H1 (cell line): Measurements from ENCODE around the gene TMEM235. TPM values are rescaled to one million over a fixed set of nuclear protein-coding genes. Genes with fewer than 3 reads are reported as not detected.

Experiments used
- CTCF ChIA-PET: fragments of 300-600 bp; sonication (Branson Sonifier 250); formaldehyde crosslinking; loops from one replicate; lab custom pipeline; 2021; ENCODE audit not compliant: partially characterized antibody; lab: Charles Lee
- POLR2A ChIA-PET: fragments of 300-600 bp; sonication (Branson Sonifier 250); formaldehyde crosslinking; loops from one replicate; lab custom pipeline; 2021; ENCODE audit warnings: inconsistent platforms; ENCODE audit not compliant: partially characterized antibody; lab: Charles Lee
- DNase-seq, 2 experiments: peaks; one replicate each; pipeline versions ENCODE4 v3.0.0 to v3.0.0-alpha.2; 2010 to 2022; ENCODE audit warnings: low spot score in 2 of 2, low read depth in 1 of 2, mixed read lengths in 1 of 2
- FAIRE-seq: peaks from 2 replicates; lab custom pipeline; 2011; peaks lifted over from hg19 to GRCh38; lab: Jason Lieb, UNC
- H2AFZ ChIP-seq: 2 replicates; pipeline ENCODE4 v1.8.1; 2012; ENCODE audit warnings: low read length, inconsistent platforms
- H2AK5ac ChIP-seq: 2 replicates; pipeline ENCODE4 v1.6.1; 2013; ENCODE audit warnings: low read depth, low read length
- H2BK120ac ChIP-seq: replicated peaks from 2 replicates; pipeline ENCODE3; 2013; ENCODE audit warnings: low read depth, low read length, inconsistent platforms
- H2BK12ac ChIP-seq: 2 replicates; pipeline ENCODE4 v1.6.1; 2013; ENCODE audit warnings: low read depth, low read length
- H2BK15ac ChIP-seq: 2 replicates; pipeline ENCODE4 v1.6.1; 2013; ENCODE audit warnings: low read length
- H2BK20ac ChIP-seq: 2 replicates; pipeline ENCODE4 v1.6.1; 2013; ENCODE audit warnings: low read length
- H2BK5ac ChIP-seq: 2 replicates; pipeline ENCODE4 v1.6.1; 2013; ENCODE audit warnings: low read depth, low read length
- H3K14ac ChIP-seq: 2 replicates; pipeline ENCODE4 v1.6.1; 2013; ENCODE audit warnings: inconsistent platforms; ENCODE audit not compliant: insufficient read length
- H3K18ac ChIP-seq: 2 replicates; pipeline ENCODE4 v1.6.1; 2013; ENCODE audit warnings: low read length; ENCODE audit errors: extremely low read depth
- H3K23ac ChIP-seq: 2 replicates; pipeline ENCODE4 v1.6.1; 2013; ENCODE audit warnings: inconsistent platforms; ENCODE audit not compliant: insufficient read length
- H3K23me2 ChIP-seq: 2 replicates; pipeline ENCODE4 v1.6.1; 2013; ENCODE audit warnings: low read depth, low read length
- H3K27ac ChIP-seq: 2 replicates; pipeline ENCODE4 v1.6.1; 2011; ENCODE audit warnings: low read depth, low read length, inconsistent platforms
- H3K27me3 ChIP-seq, 4 experiments: replicated peaks in 1 of 4; 1 replicate in 1 of 4; 2 replicates in 3 of 4; pipeline versions ENCODE4 v1.6.1 to v1.8.1; 2011 to 2013; ENCODE audit warnings: low read length in 3 of 4, mild to moderate bottlenecking in 3 of 4, inconsistent platforms in 2 of 4, mixed read lengths in 2 of 4, moderate library complexity in 1 of 4; ENCODE audit not compliant: control insufficient read depth in 3 of 4, insufficient read depth in 3 of 4; ENCODE audit errors: extremely low read depth in 1 of 4
- H3K36me3 ChIP-seq, 4 experiments: 2 replicates each; pipeline versions ENCODE4 v1.6.1 to v1.8.1; 2011 to 2013; ENCODE audit warnings: mild to moderate bottlenecking in 4 of 4, low read length in 3 of 4, moderate library complexity in 2 of 4, control low read depth in 1 of 4, inconsistent platforms in 1 of 4; ENCODE audit not compliant: insufficient read depth in 4 of 4, control insufficient read depth in 2 of 4
- H3K4ac ChIP-seq: replicated peaks from 2 replicates; pipeline ENCODE3; 2013; ENCODE audit warnings: low read length, low read depth, mixed read lengths, inconsistent platforms; ENCODE audit not compliant: insufficient read length
- H3K4me1 ChIP-seq, 4 experiments: replicated peaks in 1 of 4; 1 replicate in 1 of 4; 2 replicates in 3 of 4; pipeline versions ENCODE4 v1.6.1 to v1.8.1; 2011 to 2013; ENCODE audit warnings: low read length in 3 of 4, inconsistent platforms in 2 of 4, mixed read lengths in 1 of 4; ENCODE audit not compliant: insufficient read depth in 4 of 4, control insufficient read depth in 3 of 4
- H3K4me2 ChIP-seq, 2 experiments: 2 replicates each; pipeline versions ENCODE4 v1.6.1 to v1.8.1; 2011 to 2013; ENCODE audit warnings: low read depth in 2 of 2, low read length in 2 of 2, control low read depth in 1 of 2, inconsistent platforms in 1 of 2, mild to moderate bottlenecking in 1 of 2; ENCODE audit not compliant: insufficient read depth in 1 of 2
- H3K4me3 ChIP-seq, 4 experiments: fragments of 200-600, 300-600 bp in 1 of 4; sonication (generic), shearing (Covaris generic), sonication (Bioruptor Twin) in 1 of 4; 2 replicates each; pipeline versions ENCODE4 v1.5.1 to v1.8.1; 2011 to 2016; ENCODE audit warnings: low read length in 4 of 4, low read depth in 3 of 4, control low read depth in 2 of 4, inconsistent platforms in 2 of 4, mild to moderate bottlenecking in 2 of 4, mixed read lengths in 1 of 4, moderate library complexity in 1 of 4; ENCODE audit not compliant: insufficient read depth in 2 of 4; ENCODE audit errors: extremely low read depth in 1 of 4
- H3K56ac ChIP-seq: replicated peaks from 2 replicates; pipeline ENCODE3; 2013; ENCODE audit warnings: low read depth, mild to moderate bottlenecking, mixed read lengths, low read length, inconsistent platforms; ENCODE audit not compliant: insufficient read length
- H3K79me1 ChIP-seq: 2 replicates; pipeline ENCODE4 v1.6.1; 2013; ENCODE audit warnings: low read depth, low read length, control low read depth
- H3K79me2 ChIP-seq, 2 experiments: 2 replicates each; pipeline versions ENCODE4 v1.6.1 to v1.8.1; 2012 to 2013; ENCODE audit warnings: low read length in 2 of 2, mild to moderate bottlenecking in 2 of 2, inconsistent platforms in 1 of 2; ENCODE audit not compliant: insufficient read depth in 2 of 2, control insufficient read depth in 1 of 2
- H3K9ac ChIP-seq, 4 experiments: replicated peaks in 1 of 4; 1 replicate in 1 of 4; 2 replicates in 3 of 4; pipeline versions ENCODE4 v1.6.1 to v1.8.1; 2011 to 2013; ENCODE audit warnings: low read depth in 3 of 4, low read length in 3 of 4, control low read depth in 2 of 4, mild to moderate bottlenecking in 2 of 4, moderate library complexity in 2 of 4, inconsistent platforms in 1 of 4; ENCODE audit errors: extremely low read depth in 1 of 4
- H3K9me3 ChIP-seq, 2 experiments: 2 replicates each; pipeline versions ENCODE4 v1.6.1 to v1.8.1; 2012 to 2013; ENCODE audit warnings: mild to moderate bottlenecking in 2 of 2, moderate library complexity in 2 of 2, control low read depth in 1 of 2, inconsistent platforms in 1 of 2, low read depth in 1 of 2, low read length in 1 of 2, mixed read lengths in 1 of 2; ENCODE audit not compliant: insufficient read depth in 2 of 2
- H4K20me1 ChIP-seq, 2 experiments: replicated peaks in 1 of 2; 2 replicates each; pipeline versions ENCODE3 to v1.8.1; 2011 to 2013; ENCODE audit warnings: inconsistent platforms in 2 of 2, low read length in 2 of 2, mild to moderate bottlenecking in 1 of 2; ENCODE audit not compliant: insufficient read depth in 2 of 2, control insufficient read depth in 1 of 2
- H4K5ac ChIP-seq: 2 replicates; pipeline ENCODE4 v1.6.1; 2013; ENCODE audit warnings: low read length, low read depth, mixed read lengths, inconsistent platforms; ENCODE audit not compliant: insufficient read length
- H4K8ac ChIP-seq: 2 replicates; pipeline ENCODE4 v1.8.0; 2013; ENCODE audit warnings: mild to moderate bottlenecking, moderate library complexity, low read length, inconsistent platforms; ENCODE audit not compliant: insufficient read depth; ENCODE audit errors: extremely low read depth
- H4K91ac ChIP-seq: replicated peaks from 2 replicates; pipeline ENCODE3; 2013; ENCODE audit warnings: low read length, mixed read lengths, inconsistent platforms; ENCODE audit not compliant: insufficient read length
- CHD2 ChIP-seq: IDR thresholded peaks from 2 replicates; pipeline ENCODE4 v1.6.1; 2012; ENCODE audit warnings: low read length, improper control_type of control experiment
- CTBP2 ChIP-seq: IDR thresholded peaks from 2 replicates; pipeline ENCODE4 v1.7.0; 2011; ENCODE audit warnings: borderline replicate concordance, mild to moderate bottlenecking, moderate library complexity, mixed read lengths, low read length; ENCODE audit not compliant: insufficient read depth, insufficient read length
- EZH2 ChIP-seq: fragments of 200-600 bp; sonication (generic); IDR thresholded peaks from 2 replicates; pipeline ENCODE4 v1.7.1; 2012; ENCODE audit warnings: low read depth, mild to moderate bottlenecking, moderate library complexity, low read length, inconsistent platforms; ENCODE audit not compliant: severe bottlenecking
- GABPA ChIP-seq: IDR thresholded peaks from 2 replicates; pipeline ENCODE4 v1.6.1; 2011; ENCODE audit warnings: mild to moderate bottlenecking, low read length, moderate library complexity, borderline replicate concordance; ENCODE audit not compliant: insufficient read depth
- PHF8 ChIP-seq: fragments of 200-600 bp; sonication (generic); conservative IDR thresholded peaks from 2 replicates; pipeline ENCODE4 v1.7.1; 2012; ENCODE audit warnings: low read depth, mild to moderate bottlenecking, inconsistent platforms, low read length, moderate library complexity
- POU5F1 ChIP-seq: IDR thresholded peaks from 2 replicates; pipeline ENCODE4 v1.6.1; 2011; ENCODE audit warnings: low read depth, mild to moderate bottlenecking, low read length, moderate library complexity
- RFX5 ChIP-seq: IDR thresholded peaks from 2 replicates; pipeline ENCODE4 v1.6.1; 2011; ENCODE audit warnings: low read depth, low read length, improper control_type of control experiment, borderline replicate concordance
- RXRA ChIP-seq: IDR thresholded peaks from 2 replicates; pipeline ENCODE4 v1.6.1; 2011; ENCODE audit warnings: low read depth, mild to moderate bottlenecking, low read length, moderate library complexity; ENCODE audit not compliant: insufficient read depth
- SAP30 ChIP-seq: fragments of 300-600 bp; sonication (generic); IDR thresholded peaks from 2 replicates; pipeline ENCODE4 v1.7.1; 2012; ENCODE audit warnings: low read length, moderate library complexity, mild to moderate bottlenecking, inconsistent platforms; ENCODE audit not compliant: insufficient read depth, insufficient replicate concordance
- SP4 ChIP-seq: IDR thresholded peaks from 2 replicates; pipeline ENCODE4 v1.6.1; 2012; ENCODE audit warnings: low read length, inconsistent platforms
- SRF ChIP-seq: IDR thresholded peaks from 2 replicates; pipeline ENCODE4 v1.6.1; 2011; ENCODE audit warnings: mild to moderate bottlenecking, low read depth, low read length, moderate library complexity
- TCF12 ChIP-seq: IDR thresholded peaks from 2 replicates; pipeline ENCODE4 v1.6.1; 2011; ENCODE audit warnings: low read depth, mild to moderate bottlenecking, low read length
- ZNF274 ChIP-seq: IDR thresholded peaks from 2 replicates; pipeline ENCODE4 v1.7.0; 2012; ENCODE audit warnings: low read length, borderline replicate concordance; ENCODE audit errors: extremely low read depth
- WGBS, 2 experiments: shearing (Covaris generic) in 1 of 2; methylation state at CpG; one replicate each; pipeline versions ENCODE4 v1.1.6 to v1.1.7; 2013 to 2015; ENCODE audit warnings: low lambda C conversion rate in 2 of 2, mixed read lengths in 2 of 2, inconsistent platforms in 1 of 2, low coverage in 1 of 2, missing lambda C conversion rate in 1 of 2; ENCODE audit not compliant: insufficient replicate concordance in 2 of 2, insufficient coverage in 1 of 2, insufficient read length in 1 of 2; ENCODE audit errors: extremely low coverage in 1 of 2, missing lambda C conversion rate in 1 of 2; 5-methylcytosine and 5-hydroxymethylcytosine counted together
- polyA plus RNA-seq, 7 experiments: library from polyadenylated mRNA; depleted of rRNA in 3 of 7; stranded (reverse) in 5 of 7; unstranded in 2 of 7; fragments of >200 nt in 5 of 7; fragments of 200-250 nt in 2 of 7; gene quantifications; 1 replicate in 5 of 7; 2 replicates in 1 of 7; 4 replicates in 1 of 7; pipeline versions ENCODE4 v1.2.1 to v1.2.3, GENCODE V29; 2011 to 2013; ENCODE audit warnings: missing spikeins in 2 of 7, mixed read lengths in 2 of 7
- total RNA-seq: library from RNA; stranded (reverse); fragmentation: NEBNext Ultra II Directional; extraction: Animal tissue kit (Norgen Biotek cat#: 25700); gene quantifications from 2 replicates; pipeline ENCODE4 v1.2.1, GENCODE V29; 2021

TMEM235 gene
- total and polyA plus RNA-seq, 2 of the 8 experiments (the other 6 are each of a cell fraction or from before 2014, with no cell fraction given): 0.05 to 0.15 TPM

GRCh38 chr17:78196716-78197115 is 34.7 kb upstream of the TMEM235 start:
- Histone ChIP-seq H2AK5ac (no peak overlapping the region), H2BK5ac (no peak overlapping the region), H2BK15ac (no peak overlapping the region), H3K4me2 (peak overlapping the region; percentile 13 to 22; a peak in 2 of 4 replicates), H2BK120ac (no peak overlapping the region), H4K91ac (no peak overlapping the region), H4K5ac (no peak overlapping the region), H3K27me3 (no peaks in the 10 kb centered on the region), H2BK12ac (no peak overlapping the region), H3K18ac (no peak overlapping the region), H3K27ac (no peak overlapping the region), H3K4ac (no peak overlapping the region), H4K8ac (no peak overlapping the region), H3K56ac (no peak overlapping the region), H3K9me3 (no peaks in the 10 kb centered on the region), H3K23ac (no peak overlapping the region), H4K20me1 (peaks cover 1 to 5% of the 10 kb centered on the region in 2 experiments), H3K23me2 (no peaks in the 10 kb centered on the region), H3K9ac (no peak overlapping the region), H3K4me3 (no peak overlapping the region), H3K14ac (no peak overlapping the region), H3K4me1 (peaks cover 0 to 11% (median 4%) of the 10 kb centered on the region in 4 experiments; a peak in 5 of 7 replicates), H2BK20ac (no peak overlapping the region), H3K36me3 (peaks cover 0 to 11% (median 2%) of the 10 kb centered on the region in 4 experiments; a peak in 5 of 8 replicates), H3K79me1 (0 out of 2 replicates have a peak, but pooled peaks cover 3% of the 10 kb centered on the region), H3K79me2 (no peaks in the 10 kb centered on the region; a peak in 1 of 4 replicates), H2AFZ (no peak overlapping the region)
- ChIA-PET POLR2A (interaction anchor here (0.8 to 5.5 kb wide), 6 partner anchors 11 to 29 kb away, joined by 3 to 67 read pairs (median 6); partner anchors contain the start of genes AFMID and TK1), CTCF (interaction anchor here (1.6 to 10.2 kb wide), 5 partner anchors 9 to 249 kb away, joined by 4 to 65 read pairs (median 7); partner anchors contain the start of genes AFMID and TK1)
- no peak for FAIRE-seq
- 83% methylated on average over 5 of the region's 5 CpGs; no CpG with 5 or more reads in 1 of the 2 experiments for WGBS, 2 experiments
- no peak for DNase-seq
- TF ChIP-seq EZH2 (no peak), SRF (no peak), TCF12 (no peak), GABPA (no peak), ZNF274 (no peak), PHF8 (no peak), RFX5 (no peak), RXRA (no peak), CTBP2 (no peak), SP4 (no peak), SAP30 (no peak), POU5F1 (no peak), CHD2 (no peak)
